ENCODE measurements around the gene HFE. TPM values are rescaled to one million over a fixed set of nuclear protein-coding genes. Genes with fewer than 3 reads are reported as not detected.

HFE gene
- total and polyA plus RNA-seq, 2 of the 13 experiments (the other 11 are each of a cell fraction or from before 2014, with no cell fraction given) = 3.7 to 6.3 TPM

GRCh38 chr6:26121141-26122004 is 34.1 kb downstream of the HFE start (continued):
- 0 out of 2 replicates have a peak, but pooled peaks have one; percentile 11 for TF ChIP-seq UBTF (CRISPR knock-in tag; IDR thresholded peaks at IDR 0.05)
- peak; percentile 66 for TF ChIP-seq SAP130 (CRISPR knock-in tag; IDR thresholded peaks at IDR 0.05; ENCODE audit: low read depth)
- TF ChIP-seq, protein P1, sequence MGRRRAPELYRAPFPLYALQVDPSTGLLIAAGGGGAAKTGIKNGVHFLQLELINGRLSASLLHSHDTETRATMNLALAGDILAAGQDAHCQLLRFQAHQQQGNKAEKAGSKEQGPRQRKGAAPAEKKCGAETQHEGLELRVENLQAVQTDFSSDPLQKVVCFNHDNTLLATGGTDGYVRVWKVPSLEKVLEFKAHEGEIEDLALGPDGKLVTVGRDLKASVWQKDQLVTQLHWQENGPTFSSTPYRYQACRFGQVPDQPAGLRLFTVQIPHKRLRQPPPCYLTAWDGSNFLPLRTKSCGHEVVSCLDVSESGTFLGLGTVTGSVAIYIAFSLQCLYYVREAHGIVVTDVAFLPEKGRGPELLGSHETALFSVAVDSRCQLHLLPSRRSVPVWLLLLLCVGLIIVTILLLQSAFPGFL (CRISPR knock-in tag; IDR thresholded peaks at IDR 0.05) = no peak
- TF ChIP-seq ZBTB26 (CRISPR knock-in tag; IDR thresholded peaks at IDR 0.05; ENCODE audit: borderline replicate concordance) = no peak
- TF ChIP-seq SRF (IDR thresholded peaks at IDR 0.05; ENCODE audit: low read depth, low read length) = no peak
- TF ChIP-seq FIP1L1 (IDR thresholded peaks at IDR 0.05; ENCODE audit: borderline replicate concordance, insufficient read depth, low read depth, low read length) = no peak
- no peak for TF ChIP-seq MXD4 (CRISPR knock-in tag; IDR thresholded peaks at IDR 0.05)
- no peak; a peak in 1 of 4 replicates for TF ChIP-seq REST (IDR thresholded peaks at IDR 0.05; ENCODE audit: borderline replicate concordance in 1 of 2, low read depth in 1 of 2, low read length in 2 of 2)
- TF ChIP-seq IRX3 (CRISPR knock-in tag; IDR thresholded peaks at IDR 0.05; ENCODE audit: borderline replicate concordance, low read depth) = no peak
- peak; percentile 28; the same call in 1 of the 2 replicates for TF ChIP-seq POLR2G (IDR thresholded peaks at IDR 0.05; ENCODE audit: low read depth, low read length)
- peak; percentile 48; the same call in 1 of the 2 replicates for TF ChIP-seq ZNF563 (CRISPR knock-in tag; IDR thresholded peaks at IDR 0.05)
- TF ChIP-seq NR2F2 (IDR thresholded peaks at IDR 0.05; ENCODE audit: borderline replicate concordance, low read depth) = no peak
- peak in 1 of 2 experiments; percentile 42; a peak in 3 of 4 replicates for TF ChIP-seq POLR2A (IDR thresholded peaks at IDR 0.05; ENCODE audit: insufficient read depth in 1 of 2, low read depth in 2 of 2, low read length in 2 of 2)
- no peak for TF ChIP-seq MNT (IDR thresholded peaks at IDR 0.05)
- TF ChIP-seq, protein P2, sequence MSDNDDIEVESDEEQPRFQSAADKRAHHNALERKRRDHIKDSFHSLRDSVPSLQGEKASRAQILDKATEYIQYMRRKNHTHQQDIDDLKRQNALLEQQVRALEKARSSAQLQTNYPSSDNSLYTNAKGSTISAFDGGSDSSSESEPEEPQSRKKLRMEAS (IDR thresholded peaks at IDR 0.05) = no peak
- 0 out of 2 replicates have a peak, but pooled peaks have one; percentile 22 for TF ChIP-seq FOXA1 (IDR thresholded peaks at IDR 0.05)
- peak; percentile 43; the same call in 1 of the 2 replicates for TF ChIP-seq FOXA1 (CRISPR knock-in tag; IDR thresholded peaks at IDR 0.05)
- 0 out of 2 replicates have a peak, but pooled peaks have one; percentile 41 for TF ChIP-seq RORA (CRISPR knock-in tag; IDR thresholded peaks at IDR 0.05)
